ENCODE results near the gene KPNA1.

Gene KPNA1

GRCh38 chr3:122382888-122383666, 131.7 kb downstream of the KPNA1 start, which contains the start of gene MIX23:
Gene MIX23 (minus strand): TSS chr3:122383231. CDS start chr3:122383224, 7 bp downstream.
- peak; percentile 82 for DNase-seq (ENCODE audit: low read depth)

- no peak for DNase-seq (ENCODE audit: low read depth)
Observed at GRCh38 chr3:122377975-122378374, 136.8 kb downstream of the KPNA1 start.

- DNase-seq (ENCODE audit: low read depth), result no peak
Observed at GRCh38 chr3:122374034-122374433, 140.7 kb downstream of the KPNA1 start.

All from iris pigment epithelial cell (primary cell).